ENCODE results near the gene FICD.

Gene FICD

GRCh38 chr12:108559007-108559655 is 44.1 kb downstream of the FICD start:
- Histone ChIP-seq H3K4me3 (no peak overlapping the region; the same call in none of the 2 replicates), H3K36me3 (ENCODE audit: insufficient read depth, low read length) (peaks cover 27% of the 10 kb centered on the region), H3K9me3 (ENCODE audit: low read depth, low read length) (no peaks in the 10 kb centered on the region), H3K9ac (ENCODE audit: insufficient read length) (no peak overlapping the region), H3K27ac (no peak overlapping the region)
- no peak for DNase-seq (ENCODE audit: low read depth, low spot score)
- TF ChIP-seq FOXP2 (optimal IDR thresholded peaks at IDR 0.05; ENCODE audit: control extremely low read depth, extremely low read length, insufficient read depth) (no peak), POLR2AphosphoS5 (IDR thresholded peaks at IDR 0.05; ENCODE audit: borderline replicate concordance, low read depth, low read length) (no peak), EZH2 (IDR thresholded peaks at IDR 0.05) (no peak)

- no peak for DNase-seq (ENCODE audit: low read depth, low spot score)
- Histone ChIP-seq H3K36me3 (ENCODE audit: insufficient read depth, low read length) (peaks cover 33% of the 10 kb centered on the region), H3K9ac (ENCODE audit: insufficient read length) (peak overlapping the region; percentile 97), H3K4me3 (peak overlapping the region; percentile 81), H3K9me3 (ENCODE audit: low read depth, low read length) (no peaks in the 10 kb centered on the region), H3K27ac (no peak overlapping the region; the same call in 1 of the 2 replicates)
- TF ChIP-seq EZH2 (IDR thresholded peaks at IDR 0.05) (no peak), POLR2AphosphoS5 (IDR thresholded peaks at IDR 0.05; ENCODE audit: borderline replicate concordance, low read depth, low read length) (no peak), FOXP2 (optimal IDR thresholded peaks at IDR 0.05; ENCODE audit: control extremely low read depth, extremely low read length, insufficient read depth) (no peak)
Measured at GRCh38 chr12:108559748-108560147, 44.7 kb downstream of the FICD start.

GRCh38 chr12:108560321-108560721 is 45.2 kb downstream of the FICD start:
- Histone ChIP-seq H3K4me3 (peak overlapping the region; percentile 81), H3K36me3 (ENCODE audit: insufficient read depth, low read length) (peaks cover 38% of the 10 kb centered on the region), H3K9ac (ENCODE audit: insufficient read length) (peak overlapping the region; percentile 97), H3K9me3 (ENCODE audit: low read depth, low read length) (no peaks in the 10 kb centered on the region), H3K27ac (peak overlapping the region; percentile 98)
- no peak for DNase-seq (ENCODE audit: low read depth, low spot score)
- TF ChIP-seq FOXP2 (optimal IDR thresholded peaks at IDR 0.05; ENCODE audit: control extremely low read depth, extremely low read length, insufficient read depth) (no peak), POLR2AphosphoS5 (IDR thresholded peaks at IDR 0.05; ENCODE audit: borderline replicate concordance, low read depth, low read length) (no peak), EZH2 (IDR thresholded peaks at IDR 0.05) (no peak)

- DNase-seq (ENCODE audit: low read depth, low spot score): peak; percentile 91
- peaks cover 46% of the 10 kb centered on the region for H3K36me3 ChIP-seq (ENCODE audit: insufficient read depth, low read length)
- peak within 1 kb of the TSS; percentile 81 for H3K4me3 ChIP-seq
- H3K9ac ChIP-seq (ENCODE audit: insufficient read length): peak within 1 kb of the TSS; percentile 97
- peak within 1 kb of the TSS; percentile 98 for H3K27ac ChIP-seq
- TF ChIP-seq POLR2AphosphoS5 (IDR thresholded peaks at IDR 0.05; ENCODE audit: borderline replicate concordance, low read depth, low read length) (peak; percentile 82), EZH2 (IDR thresholded peaks at IDR 0.05) (no peak)
- no peaks in the 10 kb centered on the region for H3K9me3 ChIP-seq (ENCODE audit: low read depth, low read length)
Measured at GRCh38 chr12:108560752-108561719, 46.0 kb downstream of the FICD start, which contains the start of gene SART3. Gene SART3, minus strand, starts transcription at chr12:108561173. Its CDS starts 19 bp downstream, at chr12:108561154.

- peak overlapping the region; percentile 97 for H3K9ac ChIP-seq (ENCODE audit: insufficient read length)
- H3K36me3 ChIP-seq (ENCODE audit: insufficient read depth, low read length): peaks cover 48% of the 10 kb centered on the region
- H3K27ac ChIP-seq: peak overlapping the region; percentile 98
- H3K9me3 ChIP-seq (ENCODE audit: low read depth, low read length): no peaks in the 10 kb centered on the region
- TF ChIP-seq EZH2 (IDR thresholded peaks at IDR 0.05): no peak
- no peak for TF ChIP-seq POLR2AphosphoS5 (IDR thresholded peaks at IDR 0.05; ENCODE audit: borderline replicate concordance, low read depth, low read length)
- no peak for TF ChIP-seq FOXP2 (optimal IDR thresholded peaks at IDR 0.05; ENCODE audit: control extremely low read depth, extremely low read length, insufficient read depth)
- no peak for DNase-seq (ENCODE audit: low read depth, low spot score)
- peak overlapping the region; percentile 81 for H3K4me3 ChIP-seq
Measured at GRCh38 chr12:108561852-108562347, 46.8 kb downstream of the FICD start.

GRCh38 chr12:108562348-108563135 is 47.5 kb downstream of the FICD start, which contains the start of gene ISCU:
Gene ISCU, plus strand, starts transcription at chr12:108562596. Its CDS starts 27 bp downstream, at chr12:108562623.
- TF ChIP-seq EZH2 (IDR thresholded peaks at IDR 0.05) (no peak), POLR2AphosphoS5 (IDR thresholded peaks at IDR 0.05; ENCODE audit: borderline replicate concordance, low read depth, low read length) (peak; percentile 84; the same call in 1 of the 2 replicates), FOXP2 (optimal IDR thresholded peaks at IDR 0.05; ENCODE audit: control extremely low read depth, extremely low read length, insufficient read depth) (no peak)
- Histone ChIP-seq H3K36me3 (ENCODE audit: insufficient read depth, low read length) (peaks cover 48% of the 10 kb centered on the region), H3K9me3 (ENCODE audit: low read depth, low read length) (no peaks in the 10 kb centered on the region), H3K9ac (ENCODE audit: insufficient read length) (peak within 1 kb of the TSS; percentile 97), H3K27ac (peak within 1 kb of the TSS; percentile 98), H3K4me3 (peak within 1 kb of the TSS; percentile 81)
- DNase-seq (ENCODE audit: low read depth, low spot score): peak; percentile 78

- H3K9me3 ChIP-seq (ENCODE audit: low read depth, low read length): no peaks in the 10 kb centered on the region
- peak overlapping the region; percentile 81 for H3K4me3 ChIP-seq
- TF ChIP-seq POLR2AphosphoS5 (IDR thresholded peaks at IDR 0.05; ENCODE audit: borderline replicate concordance, low read depth, low read length) (peak; percentile 41; the same call in 1 of the 2 replicates), EZH2 (IDR thresholded peaks at IDR 0.05) (no peak)
- H3K27ac ChIP-seq: peak overlapping the region; percentile 72
- peaks cover 48% of the 10 kb centered on the region for H3K36me3 ChIP-seq (ENCODE audit: insufficient read depth, low read length)
- peak overlapping the region; percentile 82 for H3K9ac ChIP-seq (ENCODE audit: insufficient read length)
- peak; percentile 70 for DNase-seq (ENCODE audit: low read depth, low spot score)
Measured at GRCh38 chr12:108563136-108563803, 48.2 kb downstream of the FICD start.

Measured in SK-N-MC (cell line).